ENCODE measurements around the gene IFNW1.
"Not testable (repeated sequence)": the region's sequence is repeated elsewhere in the genome, so short reads cannot be mapped to it uniquely, and the experiment has no call there.

The IFNW1 gene

GRCh38 chr9:21144603-21145002 is 3.0 kb upstream of the IFNW1 start:
- no peak for DNase-seq
- no peak overlapping the region for H3K27ac ChIP-seq
- in situ Hi-C loops (cut with HindIII; ENCODE audit: low pct_ligation_motif_present, low sequenced_read_pairs), result no loop called here
- H3K27me3 ChIP-seq (replicated peaks), result no peaks in the 10 kb centered on the region
- no peak for TF ChIP-seq CTCF (IDR thresholded peaks at IDR 0.05; ENCODE audit: low read depth, low read length, missing control alignments)
- H3K4me3 ChIP-seq (ENCODE audit: low read depth, low read length), result no peak overlapping the region
- H3K36me3 ChIP-seq (replicated peaks), result no peaks in the 10 kb centered on the region

- Histone ChIP-seq H3K27me3 (replicated peaks) (no peaks in the 10 kb centered on the region), H3K27ac (no peak overlapping the region), H3K4me3 (ENCODE audit: low read depth, low read length) (no peak overlapping the region), H3K36me3 (replicated peaks) (no peaks in the 10 kb centered on the region)
- in situ Hi-C loops (cut with HindIII; ENCODE audit: low pct_ligation_motif_present, low sequenced_read_pairs), result no loop called here
- DNase-seq, result no peak
- TF ChIP-seq CTCF (IDR thresholded peaks at IDR 0.05; ENCODE audit: low read depth, low read length, missing control alignments), result no peak
These were observed 4.6 kb downstream of the IFNW1 start for GRCh38 chr9:21137020-21137419.

- no peaks in the 10 kb centered on the region for H3K36me3 ChIP-seq (replicated peaks)
- H3K27me3 ChIP-seq (replicated peaks), result no peaks in the 10 kb centered on the region
- in situ Hi-C loops (cut with HindIII; ENCODE audit: low pct_ligation_motif_present, low sequenced_read_pairs), result no loop called here
- no peak overlapping the region for H3K27ac ChIP-seq
- TF ChIP-seq CTCF (IDR thresholded peaks at IDR 0.05; ENCODE audit: low read depth, low read length, missing control alignments), result no peak
- DNase-seq, result no peak
- H3K4me3 ChIP-seq (ENCODE audit: low read depth, low read length), result no peak overlapping the region
These were observed 5.9 kb downstream of the IFNW1 start for GRCh38 chr9:21135736-21136135.

- in situ Hi-C loops (cut with HindIII; ENCODE audit: low pct_ligation_motif_present, low sequenced_read_pairs); H3K4me3 ChIP-seq (ENCODE audit: low read depth, low read length); H3K27me3 ChIP-seq (replicated peaks); H3K27ac ChIP-seq; H3K36me3 ChIP-seq (replicated peaks); DNase-seq: not testable (repeated sequence)
These were observed 13.4 kb downstream of the IFNW1 start for GRCh38 chr9:21128186-21128585.

GRCh38 chr9:21121595-21122251 is 19.9 kb downstream of the IFNW1 start:
- H3K27ac ChIP-seq, result no peak overlapping the region

GRCh38 chr9:21121079-21121478 is 20.6 kb downstream of the IFNW1 start:
- H3K36me3 ChIP-seq (replicated peaks), result no peaks in the 10 kb centered on the region
- no peak overlapping the region for H3K27ac ChIP-seq
- no peaks in the 10 kb centered on the region for H3K27me3 ChIP-seq (replicated peaks)
- no peak for DNase-seq
- in situ Hi-C loops (cut with HindIII; ENCODE audit: low pct_ligation_motif_present, low sequenced_read_pairs), result no loop called here
- no peak for TF ChIP-seq CTCF (IDR thresholded peaks at IDR 0.05; ENCODE audit: low read depth, low read length, missing control alignments)
- no peak overlapping the region for H3K4me3 ChIP-seq (ENCODE audit: low read depth, low read length)

More at GRCh38 chr9:21121595-21122251, 19.9 kb downstream of the IFNW1 start:
- H3K36me3 ChIP-seq (replicated peaks), result no peaks in the 10 kb centered on the region
- DNase-seq, result no peak
- TF ChIP-seq CTCF (IDR thresholded peaks at IDR 0.05; ENCODE audit: low read depth, low read length, missing control alignments), result no peak
- in situ Hi-C loops (cut with HindIII; ENCODE audit: low pct_ligation_motif_present, low sequenced_read_pairs), result no loop called here
- no peak overlapping the region for H3K4me3 ChIP-seq (ENCODE audit: low read depth, low read length)
- no peaks in the 10 kb centered on the region for H3K27me3 ChIP-seq (replicated peaks)
